ENCODE data around the gene RUFY4. TPM values are rescaled to one million over a fixed set of nuclear protein-coding genes. Genes with fewer than 3 reads are reported as not detected.
"Not testable (repeated sequence)": the region's sequence is repeated elsewhere in the genome, so short reads cannot be mapped to it uniquely, and the experiment has no call there.

The RUFY4 gene
- polyA plus RNA-seq, 1 donor, result 0.16 TPM

- DNase-seq (ENCODE audit: low read depth), result no peak
Measured at GRCh38 chr2:218031771-218032257, 37.2 kb upstream of the RUFY4 start.

GRCh38 chr2:218032336-218033171 lies 36.5 kb upstream of the RUFY4 start:
- no peak for DNase-seq (ENCODE audit: low read depth)

GRCh38 chr2:218033208-218033589 lies 35.9 kb upstream of the RUFY4 start:
- no peak for DNase-seq (ENCODE audit: low read depth)

GRCh38 chr2:218033590-218034496 lies 35.2 kb upstream of the RUFY4 start:
- no peak for DNase-seq (ENCODE audit: low read depth)

- peak; percentile 44 for DNase-seq (ENCODE audit: low read depth)
Measured at GRCh38 chr2:218034497-218035213, 34.4 kb upstream of the RUFY4 start.

- no peak for DNase-seq (ENCODE audit: low read depth)
Measured at GRCh38 chr2:218035463-218036100, 33.5 kb upstream of the RUFY4 start.

GRCh38 chr2:218036371-218036770 lies 32.7 kb upstream of the RUFY4 start:
- DNase-seq (ENCODE audit: low read depth), result no peak

- DNase-seq (ENCODE audit: low read depth), result no peak
Measured at GRCh38 chr2:218039171-218039570, 29.9 kb upstream of the RUFY4 start.

- no peak for DNase-seq (ENCODE audit: low read depth)
Measured at GRCh38 chr2:218040883-218041282, 28.2 kb upstream of the RUFY4 start.

GRCh38 chr2:218041302-218042168 lies 27.5 kb upstream of the RUFY4 start:
- DNase-seq (ENCODE audit: low read depth), result no peak

GRCh38 chr2:218043100-218043499 lies 26.0 kb upstream of the RUFY4 start:
- no peak for DNase-seq (ENCODE audit: low read depth)

- DNase-seq (ENCODE audit: low read depth), result no peak
Measured at GRCh38 chr2:218043701-218044109, 25.3 kb upstream of the RUFY4 start.

GRCh38 chr2:218044599-218044998 lies 24.5 kb upstream of the RUFY4 start:
- not testable (repeated sequence) for DNase-seq (ENCODE audit: low read depth)

GRCh38 chr2:218046238-218046637 lies 22.8 kb upstream of the RUFY4 start:
- DNase-seq (ENCODE audit: low read depth), result no peak

- DNase-seq (ENCODE audit: low read depth), result no peak
Measured at GRCh38 chr2:218047536-218048225, 21.4 kb upstream of the RUFY4 start.

- DNase-seq (ENCODE audit: low read depth), result no peak
Measured at GRCh38 chr2:218051903-218052302, 17.1 kb upstream of the RUFY4 start.

- no peak for DNase-seq (ENCODE audit: low read depth)
Measured at GRCh38 chr2:218059289-218059688, 9.8 kb upstream of the RUFY4 start.

- no peak for DNase-seq (ENCODE audit: low read depth)
Measured at GRCh38 chr2:218060118-218060517, 8.9 kb upstream of the RUFY4 start.

GRCh38 chr2:218060950-218061660 lies 7.9 kb upstream of the RUFY4 start:
- no peak for DNase-seq (ENCODE audit: low read depth)
